SH-SY5Y (cell line): ENCODE data around the gene STH.

Experiments used
- GATA2 ChIP-seq: IDR thresholded peaks from 2 replicates; pipeline ENCODE4 v1.6.1; 2011; ENCODE audit warnings: mild to moderate bottlenecking, low read depth, low read length
- GATA3 ChIP-seq: IDR thresholded peaks from 2 replicates; pipeline ENCODE4 v1.6.1; 2011; ENCODE audit warnings: low read depth, mild to moderate bottlenecking, low read length, moderate library complexity

DNA sequence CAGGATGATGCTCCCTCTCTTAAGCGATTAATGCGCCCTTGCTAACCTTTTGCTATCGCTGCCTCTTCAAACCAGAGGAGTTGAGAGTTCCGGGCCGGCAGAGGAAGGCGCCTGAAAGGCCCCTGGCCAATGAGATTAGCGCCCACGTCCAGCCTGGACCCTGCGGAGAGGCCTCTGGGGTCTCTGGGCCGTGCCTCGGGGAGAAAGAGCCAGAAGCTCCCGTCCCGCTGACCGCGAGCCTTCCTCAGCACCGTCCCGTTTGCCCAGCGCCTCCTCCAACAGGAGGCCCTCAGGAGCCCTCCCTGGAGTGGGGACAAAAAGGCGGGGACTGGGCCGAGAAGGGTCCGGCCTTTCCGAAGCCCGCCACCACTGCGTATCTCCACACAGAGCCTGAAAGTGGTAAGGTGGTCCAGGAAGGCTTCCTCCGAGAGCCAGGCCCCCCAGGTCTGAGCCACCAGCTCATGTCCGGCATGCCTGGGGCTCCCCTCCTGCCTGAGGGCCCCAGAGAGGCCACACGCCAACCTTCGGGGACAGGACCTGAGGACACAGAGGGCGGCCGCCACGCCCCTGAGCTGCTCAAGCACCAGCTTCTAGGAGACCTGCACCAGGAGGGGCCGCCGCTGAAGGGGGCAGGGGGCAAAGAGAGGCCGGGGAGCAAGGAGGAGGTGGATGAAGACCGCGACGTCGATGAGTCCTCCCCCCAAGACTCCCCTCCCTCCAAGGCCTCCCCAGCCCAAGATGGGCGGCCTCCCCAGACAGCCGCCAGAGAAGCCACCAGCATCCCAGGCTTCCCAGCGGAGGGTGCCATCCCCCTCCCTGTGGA, 16.0 kb upstream of the STH start:
- TF ChIP-seq GATA2: no peak
- TF ChIP-seq GATA3: no peak
